HEK293 (cell line): ENCODE measurements around the gene ANKRD35.
A peak's percentile ranks its signal among the peaks of the same experiment; 100 is the strongest.

ENCODE experiments used
- EGR2 ChIP-seq: fragments of 450-650 bp; formaldehyde crosslinking; IDR thresholded peaks from 2 replicates; pipeline ENCODE4 v1.5.1; 2016; ENCODE audit warnings: low read depth, missing biosample characterization, missing genetic modification characterization
- MZF1 ChIP-seq: fragments of 450-650 bp; formaldehyde crosslinking; IDR thresholded peaks from 2 replicates; pipeline ENCODE4 v1.5.1; 2017; ENCODE audit warnings: missing biosample characterization, missing genetic modification characterization, borderline replicate concordance
- OSR2 ChIP-seq: fragments of 450-650 bp; formaldehyde crosslinking; IDR thresholded peaks from 2 replicates; pipeline ENCODE4 v1.5.1; 2016; ENCODE audit warnings: missing biosample characterization, missing genetic modification characterization
- RBAK ChIP-seq: fragments of 450-650 bp; formaldehyde crosslinking; IDR thresholded peaks from 2 replicates; pipeline ENCODE4 v1.5.1; 2016; ENCODE audit warnings: missing biosample characterization, missing genetic modification characterization
- YY1 ChIP-seq: fragments of 450-650 bp; formaldehyde crosslinking; IDR thresholded peaks from 2 replicates; pipeline ENCODE4 v1.5.1; 2018; ENCODE audit warnings: missing biosample characterization, missing genetic modification characterization
- ZBTB1 ChIP-seq: fragments of 450-650 bp; formaldehyde crosslinking; IDR thresholded peaks from 2 replicates; pipeline ENCODE4 v1.5.1; 2016; ENCODE audit warnings: missing biosample characterization, missing genetic modification characterization
- ZBTB8A ChIP-seq: fragments of 450-650 bp; formaldehyde crosslinking; IDR thresholded peaks from 2 replicates; pipeline ENCODE4 v1.5.1; 2016; ENCODE audit warnings: missing biosample characterization, missing genetic modification characterization
- ZFHX2 ChIP-seq: fragments of 450-650 bp; formaldehyde crosslinking; conservative IDR thresholded peaks from 2 replicates; pipeline ENCODE4 v1.5.1; 2016; ENCODE audit warnings: missing biosample characterization, missing genetic modification characterization
- ZFP3 ChIP-seq: fragments of 450-650 bp; formaldehyde crosslinking; IDR thresholded peaks from 2 replicates; pipeline ENCODE4 v1.5.1; 2016; ENCODE audit warnings: low read depth, missing biosample characterization, missing genetic modification characterization
- ZNF121 ChIP-seq: fragments of 450-650 bp; formaldehyde crosslinking; IDR thresholded peaks from 2 replicates; pipeline ENCODE4 v1.5.1; 2016; ENCODE audit warnings: missing biosample characterization, missing genetic modification characterization
- ZNF140 ChIP-seq: fragments of 450-650 bp; formaldehyde crosslinking; IDR thresholded peaks from 2 replicates; pipeline ENCODE4 v1.5.1; 2016; ENCODE audit warnings: missing biosample characterization, missing genetic modification characterization
- ZNF221 ChIP-seq: fragments of 450-650 bp; formaldehyde crosslinking; IDR thresholded peaks from 2 replicates; pipeline ENCODE4 v1.5.1; 2017; ENCODE audit warnings: missing biosample characterization, missing genetic modification characterization, borderline replicate concordance
- ZNF223 ChIP-seq: fragments of 450-650 bp; formaldehyde crosslinking; IDR thresholded peaks from 2 replicates; pipeline ENCODE4 v1.5.1; 2016; ENCODE audit warnings: missing biosample characterization, missing genetic modification characterization
- ZNF416 ChIP-seq: fragments of 450-650 bp; formaldehyde crosslinking; IDR thresholded peaks from 2 replicates; pipeline ENCODE4 v1.5.1; 2016; ENCODE audit warnings: missing biosample characterization, missing genetic modification characterization
- ZNF549 ChIP-seq: fragments of 450-650 bp; IDR thresholded peaks from 2 replicates; pipeline ENCODE4 v1.5.1; 2018; ENCODE audit warnings: missing biosample characterization, missing genetic modification characterization, mild to moderate bottlenecking, inconsistent platforms, moderate library complexity
- ZNF596 ChIP-seq: fragments of 450-650 bp; IDR thresholded peaks from 2 replicates; pipeline ENCODE4 v1.5.0; 2018; ENCODE audit warnings: missing biosample characterization, mild to moderate bottlenecking, missing genetic modification characterization, moderate library complexity
- ZNF654 ChIP-seq: fragments of 450-650 bp; formaldehyde crosslinking; IDR thresholded peaks from 2 replicates; pipeline ENCODE4 v1.5.1; 2016; ENCODE audit warnings: low read depth, missing biosample characterization, missing genetic modification characterization
- ZNF747 ChIP-seq: fragments of 450-650 bp; formaldehyde crosslinking; IDR thresholded peaks from 2 replicates; pipeline ENCODE4 v1.5.1; 2016; ENCODE audit warnings: missing biosample characterization, missing genetic modification characterization
- ZNF791 ChIP-seq: fragments of 450-650 bp; formaldehyde crosslinking; IDR thresholded peaks from 2 replicates; pipeline ENCODE4 v1.5.1; 2016; ENCODE audit warnings: missing biosample characterization, missing genetic modification characterization
- ZSCAN30 ChIP-seq: fragments of 450-650 bp; IDR thresholded peaks from 2 replicates; pipeline ENCODE4 v1.5.1; 2018; ENCODE audit warnings: missing biosample characterization, mild to moderate bottlenecking, missing genetic modification characterization, moderate library complexity
- TF ChIP-seq, protein P1 (sequence below): fragments of 450-650 bp; IDR thresholded peaks from 2 replicates; pipeline ENCODE4 v1.5.1; 2018; ENCODE audit warnings: missing biosample characterization, mild to moderate bottlenecking, missing genetic modification characterization
- TF ChIP-seq, protein P2 (sequence below): fragments of 450-650 bp; formaldehyde crosslinking; IDR thresholded peaks from 2 replicates; pipeline ENCODE4 v1.5.1; 2016; ENCODE audit warnings: missing biosample characterization, missing genetic modification characterization
- TF ChIP-seq, protein P3 (sequence below): fragments of 450-650 bp; formaldehyde crosslinking; IDR thresholded peaks from 2 replicates; pipeline ENCODE4 v1.5.1; 2016; ENCODE audit warnings: missing biosample characterization, missing genetic modification characterization, borderline replicate concordance
- TF ChIP-seq, protein P4 (sequence below): fragments of 450-650 bp; formaldehyde crosslinking; IDR thresholded peaks from 2 replicates; pipeline ENCODE4 v1.5.1; 2017; ENCODE audit warnings: missing biosample characterization, missing genetic modification characterization
- TF ChIP-seq, protein P5 (sequence below): fragments of 450-650 bp; formaldehyde crosslinking; IDR thresholded peaks from 2 replicates; pipeline ENCODE4 v1.5.1; 2016; ENCODE audit warnings: missing biosample characterization, missing genetic modification characterization
- TF ChIP-seq, protein P6 (sequence below): fragments of 450-650 bp; formaldehyde crosslinking; IDR thresholded peaks from 2 replicates; pipeline ENCODE4 v1.5.1; 2016; ENCODE audit warnings: missing biosample characterization, missing genetic modification characterization
- TF ChIP-seq, protein P7 (sequence below): IDR thresholded peaks from 2 replicates; pipeline ENCODE4 v1.6.1; 2011; ENCODE audit warnings: mild to moderate bottlenecking, low read depth, low read length, borderline replicate concordance

Gene ANKRD35

DNA sequence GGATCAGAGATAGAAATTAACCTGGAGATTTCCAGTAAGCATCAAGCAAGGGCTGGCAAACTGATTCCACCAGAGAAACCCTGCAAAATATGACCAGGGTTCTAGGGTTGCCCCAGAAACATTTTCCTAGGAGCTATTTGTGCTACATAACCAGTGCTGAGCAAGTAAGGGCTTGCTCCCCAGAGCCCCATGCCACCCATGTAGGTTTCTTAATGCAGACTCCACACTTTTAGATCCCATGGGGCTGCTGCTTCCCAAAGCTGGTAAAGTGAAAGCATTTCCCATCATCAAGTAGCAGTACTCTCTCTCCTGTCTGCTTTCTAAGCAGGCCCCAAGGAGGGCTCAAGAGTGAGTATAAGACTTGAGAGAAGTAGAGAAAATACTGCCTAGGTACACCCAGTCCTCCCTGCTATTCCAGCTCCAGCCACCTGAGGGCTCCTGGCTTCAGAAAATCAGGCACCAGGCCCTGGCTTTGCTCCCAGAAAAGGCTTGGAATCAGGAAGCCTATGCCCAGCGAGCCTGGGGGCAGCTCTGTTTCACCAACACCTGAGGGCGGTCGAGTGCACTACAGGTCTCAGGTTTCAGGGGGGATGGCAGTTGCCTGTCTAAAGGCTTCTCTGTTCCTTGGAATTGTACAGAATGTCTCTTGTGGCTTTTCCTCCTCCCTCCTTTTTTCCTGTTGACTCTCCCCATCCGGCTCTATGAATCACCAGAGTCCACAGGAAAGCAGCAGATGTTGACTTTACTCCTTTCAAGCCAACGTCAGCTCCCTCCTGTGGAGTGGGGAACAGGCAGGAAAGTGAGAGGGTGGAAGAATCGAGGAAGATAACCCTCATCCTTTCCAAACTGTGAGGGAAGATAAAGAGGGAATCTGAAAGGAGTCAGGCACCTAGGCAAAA, 6.2 kb upstream of the ANKRD35 start (continued):
- TF ChIP-seq, protein P1, sequence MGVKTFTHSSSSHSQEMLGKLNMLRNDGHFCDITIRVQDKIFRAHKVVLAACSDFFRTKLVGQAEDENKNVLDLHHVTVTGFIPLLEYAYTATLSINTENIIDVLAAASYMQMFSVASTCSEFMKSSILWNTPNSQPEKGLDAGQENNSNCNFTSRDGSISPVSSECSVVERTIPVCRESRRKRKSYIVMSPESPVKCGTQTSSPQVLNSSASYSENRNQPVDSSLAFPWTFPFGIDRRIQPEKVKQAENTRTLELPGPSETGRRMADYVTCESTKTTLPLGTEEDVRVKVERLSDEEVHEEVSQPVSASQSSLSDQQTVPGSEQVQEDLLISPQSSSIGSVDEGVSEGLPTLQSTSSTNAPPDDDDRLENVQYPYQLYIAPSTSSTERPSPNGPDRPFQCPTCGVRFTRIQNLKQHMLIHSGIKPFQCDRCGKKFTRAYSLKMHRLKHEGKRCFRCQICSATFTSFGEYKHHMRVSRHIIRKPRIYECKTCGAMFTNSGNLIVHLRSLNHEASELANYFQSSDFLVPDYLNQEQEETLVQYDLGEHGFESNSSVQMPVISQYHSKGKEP (tag by site-specific recombination): peak; percentile 16; the same call in 1 of the 2 replicates
- no peak for TF ChIP-seq ZBTB1 (tag by site-specific recombination)
- TF ChIP-seq ZSCAN30 (tag by site-specific recombination): peak; percentile 96
- TF ChIP-seq, protein P2, sequence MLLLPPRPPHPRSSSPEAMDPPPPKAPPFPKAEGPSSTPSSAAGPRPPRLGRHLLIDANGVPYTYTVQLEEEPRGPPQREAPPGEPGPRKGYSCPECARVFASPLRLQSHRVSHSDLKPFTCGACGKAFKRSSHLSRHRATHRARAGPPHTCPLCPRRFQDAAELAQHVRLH: no peak
- TF ChIP-seq OSR2 (tag by site-specific recombination): 0 out of 2 replicates have a peak, but pooled peaks have one; percentile 36
- TF ChIP-seq ZNF654 (tag by site-specific recombination): peak; percentile 96
- TF ChIP-seq ZFP3: no peak
- TF ChIP-seq, protein P3, sequence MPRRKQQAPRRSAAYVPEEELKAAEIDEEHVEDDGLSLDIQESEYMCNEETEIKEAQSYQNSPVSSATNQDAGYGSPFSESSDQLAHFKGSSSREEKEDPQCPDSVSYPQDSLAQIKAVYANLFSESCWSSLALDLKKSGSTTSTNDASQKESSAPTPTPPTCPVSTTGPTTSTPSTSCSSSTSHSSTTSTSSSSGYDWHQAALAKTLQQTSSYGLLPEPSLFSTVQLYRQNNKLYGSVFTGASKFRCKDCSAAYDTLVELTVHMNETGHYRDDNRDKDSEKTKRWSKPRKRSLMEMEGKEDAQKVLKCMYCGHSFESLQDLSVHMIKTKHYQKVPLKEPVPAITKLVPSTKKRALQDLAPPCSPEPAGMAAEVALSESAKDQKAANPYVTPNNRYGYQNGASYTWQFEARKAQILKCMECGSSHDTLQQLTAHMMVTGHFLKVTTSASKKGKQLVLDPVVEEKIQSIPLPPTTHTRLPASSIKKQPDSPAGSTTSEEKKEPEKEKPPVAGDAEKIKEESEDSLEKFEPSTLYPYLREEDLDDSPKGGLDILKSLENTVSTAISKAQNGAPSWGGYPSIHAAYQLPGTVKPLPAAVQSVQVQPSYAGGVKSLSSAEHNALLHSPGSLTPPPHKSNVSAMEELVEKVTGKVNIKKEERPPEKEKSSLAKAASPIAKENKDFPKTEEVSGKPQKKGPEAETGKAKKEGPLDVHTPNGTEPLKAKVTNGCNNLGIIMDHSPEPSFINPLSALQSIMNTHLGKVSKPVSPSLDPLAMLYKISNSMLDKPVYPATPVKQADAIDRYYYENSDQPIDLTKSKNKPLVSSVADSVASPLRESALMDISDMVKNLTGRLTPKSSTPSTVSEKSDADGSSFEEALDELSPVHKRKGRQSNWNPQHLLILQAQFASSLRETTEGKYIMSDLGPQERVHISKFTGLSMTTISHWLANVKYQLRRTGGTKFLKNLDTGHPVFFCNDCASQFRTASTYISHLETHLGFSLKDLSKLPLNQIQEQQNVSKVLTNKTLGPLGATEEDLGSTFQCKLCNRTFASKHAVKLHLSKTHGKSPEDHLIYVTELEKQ (tag by site-specific recombination): no peak
- TF ChIP-seq ZNF140 (tag by site-specific recombination): no peak
- TF ChIP-seq, protein P4, sequence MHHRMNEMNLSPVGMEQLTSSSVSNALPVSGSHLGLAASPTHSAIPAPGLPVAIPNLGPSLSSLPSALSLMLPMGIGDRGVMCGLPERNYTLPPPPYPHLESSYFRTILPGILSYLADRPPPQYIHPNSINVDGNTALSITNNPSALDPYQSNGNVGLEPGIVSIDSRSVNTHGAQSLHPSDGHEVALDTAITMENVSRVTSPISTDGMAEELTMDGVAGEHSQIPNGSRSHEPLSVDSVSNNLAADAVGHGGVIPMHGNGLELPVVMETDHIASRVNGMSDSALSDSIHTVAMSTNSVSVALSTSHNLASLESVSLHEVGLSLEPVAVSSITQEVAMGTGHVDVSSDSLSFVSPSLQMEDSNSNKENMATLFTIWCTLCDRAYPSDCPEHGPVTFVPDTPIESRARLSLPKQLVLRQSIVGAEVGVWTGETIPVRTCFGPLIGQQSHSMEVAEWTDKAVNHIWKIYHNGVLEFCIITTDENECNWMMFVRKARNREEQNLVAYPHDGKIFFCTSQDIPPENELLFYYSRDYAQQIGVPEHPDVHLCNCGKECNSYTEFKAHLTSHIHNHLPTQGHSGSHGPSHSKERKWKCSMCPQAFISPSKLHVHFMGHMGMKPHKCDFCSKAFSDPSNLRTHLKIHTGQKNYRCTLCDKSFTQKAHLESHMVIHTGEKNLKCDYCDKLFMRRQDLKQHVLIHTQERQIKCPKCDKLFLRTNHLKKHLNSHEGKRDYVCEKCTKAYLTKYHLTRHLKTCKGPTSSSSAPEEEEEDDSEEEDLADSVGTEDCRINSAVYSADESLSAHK (tag by site-specific recombination): no peak
- TF ChIP-seq, protein P5, sequence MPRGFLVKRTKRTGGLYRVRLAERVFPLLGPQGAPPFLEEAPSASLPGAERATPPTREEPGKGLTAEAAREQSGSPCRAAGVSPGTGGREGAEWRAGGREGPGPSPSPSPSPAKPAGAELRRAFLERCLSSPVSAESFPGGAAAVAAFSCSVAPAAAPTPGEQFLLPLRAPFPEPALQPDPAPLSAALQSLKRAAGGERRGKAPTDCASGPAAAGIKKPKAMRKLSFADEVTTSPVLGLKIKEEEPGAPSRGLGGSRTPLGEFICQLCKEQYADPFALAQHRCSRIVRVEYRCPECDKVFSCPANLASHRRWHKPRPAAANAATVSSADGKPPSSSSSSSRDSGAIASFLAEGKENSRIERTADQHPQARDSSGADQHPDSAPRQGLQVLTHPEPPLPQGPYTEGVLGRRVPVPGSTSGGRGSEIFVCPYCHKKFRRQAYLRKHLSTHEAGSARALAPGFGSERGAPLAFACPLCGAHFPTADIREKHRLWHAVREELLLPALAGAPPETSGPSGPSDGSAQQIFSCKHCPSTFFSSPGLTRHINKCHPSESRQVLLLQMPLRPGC (tag by site-specific recombination): peak; percentile 68; the same call in 1 of the 2 replicates
- no peak for TF ChIP-seq EGR2 (tag by site-specific recombination)
- no peak for TF ChIP-seq YY1 (tag by site-specific recombination)
- no peak for TF ChIP-seq ZNF596
- no peak for TF ChIP-seq ZNF416 (tag by site-specific recombination)
- no peak for TF ChIP-seq ZNF791 (tag by site-specific recombination)
- TF ChIP-seq, protein P6, sequence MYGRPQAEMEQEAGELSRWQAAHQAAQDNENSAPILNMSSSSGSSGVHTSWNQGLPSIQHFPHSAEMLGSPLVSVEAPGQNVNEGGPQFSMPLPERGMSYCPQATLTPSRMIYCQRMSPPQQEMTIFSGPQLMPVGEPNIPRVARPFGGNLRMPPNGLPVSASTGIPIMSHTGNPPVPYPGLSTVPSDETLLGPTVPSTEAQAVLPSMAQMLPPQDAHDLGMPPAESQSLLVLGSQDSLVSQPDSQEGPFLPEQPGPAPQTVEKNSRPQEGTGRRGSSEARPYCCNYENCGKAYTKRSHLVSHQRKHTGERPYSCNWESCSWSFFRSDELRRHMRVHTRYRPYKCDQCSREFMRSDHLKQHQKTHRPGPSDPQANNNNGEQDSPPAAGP (tag by site-specific recombination): peak; percentile 89
- TF ChIP-seq ZNF223 (tag by site-specific recombination): no peak
- TF ChIP-seq ZNF549 (tag by site-specific recombination): no peak
- TF ChIP-seq ZNF221 (tag by site-specific recombination): no peak
- TF ChIP-seq, protein P7, sequence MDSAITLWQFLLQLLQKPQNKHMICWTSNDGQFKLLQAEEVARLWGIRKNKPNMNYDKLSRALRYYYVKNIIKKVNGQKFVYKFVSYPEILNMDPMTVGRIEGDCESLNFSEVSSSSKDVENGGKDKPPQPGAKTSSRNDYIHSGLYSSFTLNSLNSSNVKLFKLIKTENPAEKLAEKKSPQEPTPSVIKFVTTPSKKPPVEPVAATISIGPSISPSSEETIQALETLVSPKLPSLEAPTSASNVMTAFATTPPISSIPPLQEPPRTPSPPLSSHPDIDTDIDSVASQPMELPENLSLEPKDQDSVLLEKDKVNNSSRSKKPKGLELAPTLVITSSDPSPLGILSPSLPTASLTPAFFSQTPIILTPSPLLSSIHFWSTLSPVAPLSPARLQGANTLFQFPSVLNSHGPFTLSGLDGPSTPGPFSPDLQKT: no peak
- no peak for TF ChIP-seq ZNF747 (tag by site-specific recombination)
- TF ChIP-seq ZBTB8A (tag by site-specific recombination): peak; percentile 97
- TF ChIP-seq RBAK (tag by site-specific recombination): no peak
- TF ChIP-seq MZF1 (tag by site-specific recombination): peak; percentile 95
- no peak for TF ChIP-seq ZNF121 (tag by site-specific recombination)
- TF ChIP-seq ZFHX2 (tag by site-specific recombination): no peak
